Left ventricle myocardium inferior (tissue), 1 donor: ENCODE measurements around the gene DHDH. TPM values are rescaled to one million over a fixed set of nuclear protein-coding genes. Genes with fewer than 3 reads are reported as not detected.

Source experiments
- DNase-seq: peaks from one replicate; pipeline ENCODE4 v3.0.0-alpha.2; 2020
- H3K27ac ChIP-seq: fragments of 200-600 bp; replicated peaks from 2 replicates; pipeline ENCODE4 v1.8.0; 2021
- H3K27me3 ChIP-seq: fragments of 200-600 bp; 2 replicates; pipeline ENCODE4 v1.8.0; 2021; ENCODE audit warnings: low read depth
- H3K36me3 ChIP-seq: fragments of 200-600 bp; 2 replicates; pipeline ENCODE4 v1.8.0; 2021
- H3K4me1 ChIP-seq: fragments of 200-600 bp; 2 replicates; pipeline ENCODE4 v1.8.0; 2021
- H3K4me3 ChIP-seq: fragments of 200-600 bp; 2 replicates; pipeline ENCODE4 v1.8.0; 2021; ENCODE audit warnings: mild to moderate bottlenecking, moderate library complexity
- H3K9me3 ChIP-seq: fragments of 200-600 bp; replicated peaks from 2 replicates; pipeline ENCODE4 v1.8.0; 2021
- intact Hi-C: fragments of 100-400 bp; cut with micrococcal nuclease; formaldehyde crosslinking; loops from one replicate; pipeline ENCODE4 v1.11.0; 2022
- total RNA-seq: library from RNA; stranded (reverse); fragmentation: NEBNext Ultra II Directional; extraction: Animal tissue kit (Norgen Biotek cat#: 25700); gene quantifications from one replicate; pipeline ENCODE4 v1.2.1, GENCODE V29; 2021
- TF ChIP-seq, protein P1 (sequence below): fragments of 200-600 bp; IDR thresholded peaks from 2 replicates; pipeline ENCODE4 v1.8.0; 2021; ENCODE audit warnings: antibody characterized with exemption, mild to moderate bottlenecking, borderline replicate concordance
- donor health status: DM: no; HTN: yes; CAD: no; lungs with severe emphysema.

The DHDH gene
- total RNA-seq, 1 donor from 2014 or later, result not detected

DNA sequence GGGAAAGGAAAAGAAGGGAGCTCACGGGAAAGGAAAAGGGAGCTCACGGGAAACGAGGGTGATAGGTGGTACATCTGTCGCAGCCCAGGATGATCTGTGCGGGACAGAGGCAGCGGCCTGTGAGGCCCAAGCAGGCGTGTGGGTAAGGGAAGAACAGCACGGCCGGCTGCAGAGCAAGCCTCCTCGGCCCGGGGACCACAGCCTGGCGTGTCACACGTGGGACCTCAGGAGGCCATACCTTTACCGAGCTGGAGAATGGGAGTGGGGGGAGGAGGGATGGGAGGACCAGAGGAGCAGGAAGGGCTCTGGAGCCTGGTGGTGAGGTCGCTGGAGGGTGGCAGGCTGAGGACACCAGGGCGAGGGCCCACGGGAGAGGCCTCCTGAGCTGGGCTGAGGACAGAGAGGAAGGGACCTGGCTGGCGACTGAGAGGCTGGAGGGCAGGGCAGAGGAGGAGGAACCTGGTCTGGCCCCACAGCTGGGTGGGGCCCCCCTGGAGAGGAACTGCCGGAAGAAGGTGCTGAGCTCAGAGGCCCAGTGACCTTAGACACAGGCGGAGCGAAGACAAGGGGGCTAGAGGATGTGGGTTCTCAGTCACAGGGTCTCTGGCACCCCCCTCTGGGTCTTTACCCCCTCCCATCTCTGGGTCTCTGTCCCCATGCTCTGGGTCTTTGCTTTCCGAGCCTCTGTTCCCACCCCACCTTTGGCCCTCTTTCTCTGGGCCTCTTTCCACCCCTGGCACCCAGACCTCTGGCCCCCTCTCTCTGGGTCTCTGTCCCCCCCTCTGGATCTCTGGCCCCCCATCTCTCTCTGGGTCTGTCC is 28.7 kb downstream of the DHDH start:
- no peaks in the 10 kb centered on the region for H3K27me3 ChIP-seq
- H3K36me3 ChIP-seq, result peaks cover 13% of the 10 kb centered on the region
- peak overlapping the region; percentile 94 for H3K27ac ChIP-seq
- TF ChIP-seq, protein P1, sequence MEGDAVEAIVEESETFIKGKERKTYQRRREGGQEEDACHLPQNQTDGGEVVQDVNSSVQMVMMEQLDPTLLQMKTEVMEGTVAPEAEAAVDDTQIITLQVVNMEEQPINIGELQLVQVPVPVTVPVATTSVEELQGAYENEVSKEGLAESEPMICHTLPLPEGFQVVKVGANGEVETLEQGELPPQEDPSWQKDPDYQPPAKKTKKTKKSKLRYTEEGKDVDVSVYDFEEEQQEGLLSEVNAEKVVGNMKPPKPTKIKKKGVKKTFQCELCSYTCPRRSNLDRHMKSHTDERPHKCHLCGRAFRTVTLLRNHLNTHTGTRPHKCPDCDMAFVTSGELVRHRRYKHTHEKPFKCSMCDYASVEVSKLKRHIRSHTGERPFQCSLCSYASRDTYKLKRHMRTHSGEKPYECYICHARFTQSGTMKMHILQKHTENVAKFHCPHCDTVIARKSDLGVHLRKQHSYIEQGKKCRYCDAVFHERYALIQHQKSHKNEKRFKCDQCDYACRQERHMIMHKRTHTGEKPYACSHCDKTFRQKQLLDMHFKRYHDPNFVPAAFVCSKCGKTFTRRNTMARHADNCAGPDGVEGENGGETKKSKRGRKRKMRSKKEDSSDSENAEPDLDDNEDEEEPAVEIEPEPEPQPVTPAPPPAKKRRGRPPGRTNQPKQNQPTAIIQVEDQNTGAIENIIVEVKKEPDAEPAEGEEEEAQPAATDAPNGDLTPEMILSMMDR, result no peak
- no peaks in the 10 kb centered on the region for H3K9me3 ChIP-seq
- peaks cover 47% of the 10 kb centered on the region for H3K4me1 ChIP-seq
- H3K4me3 ChIP-seq, result no peak overlapping the region
- intact Hi-C loops, result no loop called here
- DNase-seq, result peak; percentile 54

DNA sequence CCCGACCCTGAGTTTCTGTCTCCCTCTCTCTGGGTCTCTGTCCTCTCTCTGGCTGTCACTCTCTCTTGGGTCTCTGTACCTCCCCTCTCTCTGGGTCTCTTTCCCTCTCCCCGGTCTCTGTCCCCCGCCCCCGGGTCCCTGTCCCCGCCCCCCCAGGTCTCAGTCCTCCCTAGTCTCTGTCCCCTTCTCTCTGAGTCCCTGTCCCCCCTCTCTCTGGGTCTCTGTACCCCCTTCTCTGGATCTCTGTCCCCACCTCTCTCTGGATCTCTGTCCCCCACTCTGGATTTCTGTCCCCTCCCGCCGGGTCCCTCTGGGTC is 29.3 kb downstream of the DHDH start:
- H3K27ac ChIP-seq, result peak overlapping the region; percentile 94
- H3K4me1 ChIP-seq, result peaks cover 53% of the 10 kb centered on the region
- intact Hi-C loops, result no loop called here
- H3K4me3 ChIP-seq, result no peak overlapping the region
- no peaks in the 10 kb centered on the region for H3K9me3 ChIP-seq
- H3K36me3 ChIP-seq, result peaks cover 17% of the 10 kb centered on the region
- H3K27me3 ChIP-seq, result no peaks in the 10 kb centered on the region
- TF ChIP-seq, protein P1, result no peak
- DNase-seq, result no peak

DNA sequence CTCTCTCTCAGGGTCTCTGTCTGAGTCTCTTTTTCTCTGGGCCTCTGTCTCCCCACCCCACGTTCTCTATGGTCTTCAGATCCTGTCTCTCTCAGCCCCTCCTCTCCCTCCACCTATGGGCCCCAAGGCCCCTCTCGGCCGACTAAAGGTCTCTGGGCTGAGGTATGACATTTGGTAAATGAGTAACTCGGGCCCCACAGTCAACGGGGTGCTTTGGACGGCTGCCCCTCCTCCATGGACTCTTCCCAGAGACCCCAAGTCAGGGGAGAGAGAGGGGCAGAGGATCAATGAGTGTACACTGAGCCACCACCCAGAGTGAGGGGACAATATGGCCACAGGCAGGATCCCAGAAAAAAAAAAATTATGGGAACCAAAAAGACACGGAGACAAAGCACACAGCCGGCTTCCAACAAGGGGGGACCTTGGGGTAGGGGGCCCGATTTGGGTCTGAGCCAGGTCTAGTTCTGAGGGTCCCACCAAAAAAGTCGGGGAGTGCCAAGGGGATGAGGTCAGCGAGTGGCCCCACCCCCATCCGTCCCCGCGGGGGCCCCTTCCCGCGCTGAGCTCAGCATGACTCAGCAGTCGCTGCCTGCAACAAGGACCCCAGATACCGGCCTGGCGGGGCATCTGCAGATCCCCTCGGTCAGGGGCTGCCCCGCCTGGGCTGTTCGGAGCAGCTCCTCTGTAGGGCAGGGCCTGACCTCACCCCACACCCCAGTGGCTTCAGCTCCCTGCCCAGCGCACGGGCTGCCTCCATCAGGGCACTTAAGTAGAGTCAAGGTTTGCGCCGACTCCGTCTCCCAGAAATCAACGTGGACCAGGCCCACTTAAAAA is 30.1 kb downstream of the DHDH start:
- TF ChIP-seq, protein P1, result no peak
- H3K27ac ChIP-seq, result peak overlapping the region; percentile 94
- H3K4me1 ChIP-seq, result peaks cover 61% of the 10 kb centered on the region
- H3K36me3 ChIP-seq, result peaks cover 21% of the 10 kb centered on the region
- H3K4me3 ChIP-seq, result peak overlapping the region; percentile 88
- peak; percentile 72 for DNase-seq
- intact Hi-C loops, result no loop called here
- no peaks in the 10 kb centered on the region for H3K27me3 ChIP-seq
- H3K9me3 ChIP-seq, result no peaks in the 10 kb centered on the region

DNA sequence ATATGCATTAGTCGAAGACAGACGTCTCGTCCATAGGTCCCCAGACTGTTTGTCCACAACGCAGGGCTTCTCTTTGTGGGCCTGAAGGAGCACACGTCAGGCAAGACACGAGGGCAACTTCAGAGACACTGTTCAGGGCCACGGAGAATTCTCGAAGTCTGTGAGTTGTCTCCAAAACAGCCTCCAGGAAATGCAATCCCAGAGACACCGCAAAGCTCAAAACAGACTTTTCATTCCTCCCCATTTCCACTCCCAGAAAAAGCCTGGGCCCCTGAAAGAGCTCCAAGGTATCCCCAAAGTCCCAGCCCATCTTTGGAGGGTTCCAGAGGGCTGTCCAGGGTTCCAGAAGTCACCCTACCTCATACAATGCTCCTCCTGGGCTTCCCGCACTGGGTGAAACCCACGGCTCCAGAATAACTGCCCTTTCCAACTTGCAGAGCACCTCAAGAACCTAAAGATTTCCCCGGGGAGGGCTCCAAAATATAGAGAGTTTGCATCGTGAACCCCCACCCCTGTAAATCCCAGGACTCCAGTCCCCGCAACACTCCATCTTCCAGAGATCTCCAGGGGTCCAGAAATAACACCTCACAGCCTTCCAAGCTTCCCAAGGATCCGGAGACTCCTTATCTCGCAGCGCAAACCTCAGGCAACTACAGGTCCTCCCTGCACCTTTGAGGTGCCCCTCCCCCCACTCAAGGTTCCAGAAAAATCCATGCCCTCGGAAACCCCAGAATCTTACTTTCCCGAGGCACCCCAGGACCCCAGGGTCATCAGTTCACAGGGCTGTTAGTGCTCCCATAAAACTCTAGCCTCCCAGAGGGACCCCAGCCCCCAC is 30.9 kb downstream of the DHDH start:
- TF ChIP-seq, protein P1, result no peak
- Histone ChIP-seq H3K27me3 (no peaks in the 10 kb centered on the region), H3K27ac (peak overlapping the region; percentile 94), H3K4me1 (peaks cover 69% of the 10 kb centered on the region), H3K4me3 (peak overlapping the region; percentile 88), H3K36me3 (peaks cover 29% of the 10 kb centered on the region), H3K9me3 (no peaks in the 10 kb centered on the region)
- intact Hi-C loops, result no loop called here
- DNase-seq, result peak; percentile 30

DNA sequence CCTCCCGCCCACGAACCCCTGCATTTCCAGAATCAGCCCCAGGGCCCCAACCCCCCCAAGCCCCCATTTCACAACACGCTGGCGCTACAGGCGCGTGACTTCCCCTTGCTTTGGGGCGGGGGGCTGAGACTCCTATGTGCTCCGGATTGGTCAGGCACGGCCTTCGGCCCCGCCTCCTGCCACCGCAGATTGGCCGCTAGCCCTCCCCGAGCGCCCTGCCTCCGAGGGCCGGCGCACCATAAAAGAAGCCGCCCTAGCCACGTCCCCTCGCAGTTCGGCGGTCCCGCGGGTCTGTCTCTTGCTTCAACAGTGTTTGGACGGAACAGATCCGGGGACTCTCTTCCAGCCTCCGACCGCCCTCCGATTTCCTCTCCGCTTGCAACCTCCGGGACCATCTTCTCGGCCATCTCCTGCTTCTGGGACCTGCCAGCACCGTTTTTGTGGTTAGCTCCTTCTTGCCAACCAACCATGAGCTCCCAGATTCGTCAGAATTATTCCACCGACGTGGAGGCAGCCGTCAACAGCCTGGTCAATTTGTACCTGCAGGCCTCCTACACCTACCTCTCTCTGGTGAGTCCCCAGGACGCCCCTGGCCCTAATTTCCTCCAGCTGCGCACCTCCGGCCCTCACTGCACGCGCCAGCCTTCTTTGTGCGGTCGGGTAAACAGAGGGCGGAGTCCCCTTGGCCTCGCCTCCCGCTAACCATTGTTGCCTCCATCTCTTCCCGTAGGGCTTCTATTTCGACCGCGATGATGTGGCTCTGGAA is 31.7 kb downstream of the DHDH start, which contains the start of gene FTL:
Gene FTL, plus strand, starts transcription at position 270 of the 766 bp plus-strand sequence. Its CDS starts 199 bp downstream, at position 469.
- intact Hi-C loops, result no loop called here
- TF ChIP-seq, protein P1, result no peak
- H3K4me1 ChIP-seq, result peaks cover 77% of the 10 kb centered on the region

More for the DNA sequence above, 31.7 kb downstream of the DHDH start, which contains the start of gene FTL:
- DNase-seq, result peak; percentile 98
- Histone ChIP-seq H3K27me3 (no peaks in the 10 kb centered on the region), H3K27ac (peak within 1 kb of the TSS; percentile 94), H3K4me3 (peak within 1 kb of the TSS; percentile 88), H3K36me3 (peaks cover 37% of the 10 kb centered on the region), H3K9me3 (no peaks in the 10 kb centered on the region)
